MM.1S (cell line): Measurements from ENCODE around the gene NAPA.

ENCODE experiments used
- DNase-seq: peaks from one replicate; pipeline ENCODE4 v3.0.0-alpha.2; 2015
- H2AFZ ChIP-seq: fragments of 300-600 bp; sonication (generic); 2 replicates; pipeline ENCODE4 v1.6.0; 2016; ENCODE audit warnings: antibody characterized with exemption, low read length
- H3F3A ChIP-seq: fragments of 300-600 bp; sonication (generic); 2 replicates; pipeline ENCODE4 v1.6.1; 2016; ENCODE audit warnings: mild to moderate bottlenecking, antibody characterized with exemption, low read length, moderate library complexity, mixed read lengths; ENCODE audit not compliant: insufficient read depth
- H3K27ac ChIP-seq: fragments of 300-600 bp; sonication (generic); 2 replicates; pipeline ENCODE4 v1.5.1; 2016; ENCODE audit warnings: mild to moderate bottlenecking, low read length
- H3K27me3 ChIP-seq: fragments of 300-600 bp; sonication (generic); replicated peaks from 2 replicates; pipeline ENCODE4 v1.6.0; 2016; ENCODE audit warnings: low read length; ENCODE audit not compliant: insufficient read depth
- H3K36me3 ChIP-seq: fragments of 300-600 bp; sonication (generic); replicated peaks from 2 replicates; pipeline ENCODE4 v1.6.1; 2016; ENCODE audit warnings: mild to moderate bottlenecking, low read length, mixed read lengths; ENCODE audit not compliant: insufficient read depth
- H3K4me1 ChIP-seq: fragments of 300-600 bp; sonication (generic); 2 replicates; pipeline ENCODE4 v1.6.1; 2016; ENCODE audit warnings: low read length, mixed read lengths
- H3K4me2 ChIP-seq: fragments of 300-600 bp; sonication (generic); 2 replicates; pipeline ENCODE4 v1.6.0; 2016; ENCODE audit warnings: low read depth, low read length
- H3K4me3 ChIP-seq: fragments of 300-600 bp; sonication (generic); 2 replicates; pipeline ENCODE4 v1.5.1; 2016; ENCODE audit warnings: low read length, mixed read lengths
- H3K79me2 ChIP-seq: fragments of 300-600 bp; sonication (generic); 2 replicates; pipeline ENCODE4 v1.6.1; 2016; ENCODE audit warnings: mixed run types, low read length, mixed read lengths
- H3K9ac ChIP-seq: fragments of 300-600 bp; sonication (generic); 2 replicates; pipeline ENCODE4 v1.6.1; 2016; ENCODE audit warnings: low read length, mixed read lengths
- H3K9me2 ChIP-seq: fragments of 300-600 bp; sonication (generic); replicated peaks from 2 replicates; pipeline ENCODE4 v1.6.1; 2016; ENCODE audit warnings: mild to moderate bottlenecking, low read length, mixed read lengths; ENCODE audit not compliant: insufficient read depth
- H3K9me3 ChIP-seq: fragments of 300-600 bp; sonication (generic); replicated peaks from 2 replicates; pipeline ENCODE4 v1.6.1; 2016; ENCODE audit warnings: mild to moderate bottlenecking, low read length, mixed read lengths; ENCODE audit not compliant: insufficient read depth
- H4K20me1 ChIP-seq: fragments of 300-600 bp; sonication (generic); 2 replicates; pipeline ENCODE4 v1.6.1; 2016; ENCODE audit warnings: mild to moderate bottlenecking, low read length, moderate library complexity, mixed read lengths; ENCODE audit not compliant: insufficient read depth
- CTCF ChIP-seq: fragments of 300-600 bp; sonication (generic); IDR thresholded peaks from 2 replicates; pipeline ENCODE4 v1.5.1; 2016; ENCODE audit warnings: antibody characterized with exemption, low read length, mixed read lengths
- EZH2 ChIP-seq: fragments of 300-600 bp; sonication (generic); optimal IDR thresholded peaks from 2 replicates; pipeline ENCODE3; 2017; ENCODE audit warnings: low read depth, mild to moderate bottlenecking, antibody characterized with exemption, low read length, mixed read lengths
- EZH2phosphoT487 ChIP-seq: fragments of 300-600 bp; sonication (generic); IDR thresholded peaks from 2 replicates; pipeline ENCODE4 v1.6.1; 2018; ENCODE audit warnings: antibody characterized with exemption, low read length

Gene NAPA

GRCh38 chr19:47507924-47508553, 6.8 kb downstream of the NAPA start:
- H3K79me2 ChIP-seq, result peaks cover 88% of the 10 kb centered on the region
- TF ChIP-seq CTCF, result no peak
- TF ChIP-seq EZH2, result no peak
- no peak for TF ChIP-seq EZH2phosphoT487
- no peak overlapping the region for H3K4me3 ChIP-seq
- no peaks in the 10 kb centered on the region for H3K27me3 ChIP-seq
- H3K4me1 ChIP-seq, result 0 out of 2 replicates have a peak, but pooled peaks cover 1% of the 10 kb centered on the region
- H3K4me2 ChIP-seq, result no peak overlapping the region
- H3K27ac ChIP-seq, result no peak overlapping the region
- H3K9ac ChIP-seq, result no peak overlapping the region
- H3K9me2 ChIP-seq, result no peaks in the 10 kb centered on the region
- H3K36me3 ChIP-seq, result no peaks in the 10 kb centered on the region
- no peaks in the 10 kb centered on the region for H3F3A ChIP-seq
- H3K9me3 ChIP-seq, result no peaks in the 10 kb centered on the region
- no peak overlapping the region for H2AFZ ChIP-seq
- 0 out of 2 replicates have a peak, but pooled peaks cover 17% of the 10 kb centered on the region for H4K20me1 ChIP-seq
- no peak for DNase-seq

GRCh38 chr19:47507012-47507411, 7.9 kb downstream of the NAPA start:
- no peaks in the 10 kb centered on the region for H3F3A ChIP-seq
- no peak overlapping the region for H3K27ac ChIP-seq
- no peaks in the 10 kb centered on the region for H3K9me2 ChIP-seq
- H3K9me3 ChIP-seq, result no peaks in the 10 kb centered on the region
- H3K4me2 ChIP-seq, result no peak overlapping the region
- H2AFZ ChIP-seq, result no peak overlapping the region
- TF ChIP-seq EZH2phosphoT487, result no peak
- peaks cover 79% of the 10 kb centered on the region for H3K79me2 ChIP-seq
- H3K4me3 ChIP-seq, result no peak overlapping the region
- 0 out of 2 replicates have a peak, but pooled peaks cover 15% of the 10 kb centered on the region for H4K20me1 ChIP-seq
- H3K4me1 ChIP-seq, result no peaks in the 10 kb centered on the region
- DNase-seq, result no peak
- no peaks in the 10 kb centered on the region for H3K27me3 ChIP-seq
- no peaks in the 10 kb centered on the region for H3K36me3 ChIP-seq
- no peak overlapping the region for H3K9ac ChIP-seq

GRCh38 chr19:47506459-47506858, 8.4 kb downstream of the NAPA start:
- H3K4me3 ChIP-seq, result no peak overlapping the region
- no peak for DNase-seq
- no peaks in the 10 kb centered on the region for H3K4me1 ChIP-seq
- no peak overlapping the region for H3K9ac ChIP-seq
- H3K27me3 ChIP-seq, result no peaks in the 10 kb centered on the region
- H3K79me2 ChIP-seq, result peaks cover 75% of the 10 kb centered on the region
- no peaks in the 10 kb centered on the region for H3K9me3 ChIP-seq
- no peaks in the 10 kb centered on the region for H3K9me2 ChIP-seq
- H3K27ac ChIP-seq, result no peak overlapping the region
- 0 out of 2 replicates have a peak, but pooled peaks cover 13% of the 10 kb centered on the region for H4K20me1 ChIP-seq
- H3K36me3 ChIP-seq, result no peaks in the 10 kb centered on the region
- no peaks in the 10 kb centered on the region for H3F3A ChIP-seq
- TF ChIP-seq CTCF (no peak), EZH2 (no peak)
- no peak overlapping the region for H3K4me2 ChIP-seq
- no peak overlapping the region for H2AFZ ChIP-seq

- Histone ChIP-seq H3K4me2 (no peak overlapping the region), H3K9me2 (no peaks in the 10 kb centered on the region), H3K36me3 (no peaks in the 10 kb centered on the region), H4K20me1 (0 out of 2 replicates have a peak, but pooled peaks cover 13% of the 10 kb centered on the region), H2AFZ (no peak overlapping the region), H3K79me2 (peaks cover 70% of the 10 kb centered on the region), H3K27me3 (no peaks in the 10 kb centered on the region), H3K4me1 (no peaks in the 10 kb centered on the region), H3K9ac (no peak overlapping the region), H3K27ac (no peak overlapping the region), H3K9me3 (no peaks in the 10 kb centered on the region), H3F3A (no peaks in the 10 kb centered on the region), H3K4me3 (no peak overlapping the region)
- TF ChIP-seq CTCF, result no peak
- TF ChIP-seq EZH2phosphoT487, result no peak
- TF ChIP-seq EZH2, result no peak
- DNase-seq, result no peak
Observed at GRCh38 chr19:47505506-47505905, 9.4 kb downstream of the NAPA start.
